NCI-H510A (cell line): ENCODE data around the gene MPEG1.

Experiments
- DNase-seq: peaks from one replicate; lab custom pipeline; 2025; lab: John Stamatoyannopoulos, UW

MPEG1 gene

DNA sequence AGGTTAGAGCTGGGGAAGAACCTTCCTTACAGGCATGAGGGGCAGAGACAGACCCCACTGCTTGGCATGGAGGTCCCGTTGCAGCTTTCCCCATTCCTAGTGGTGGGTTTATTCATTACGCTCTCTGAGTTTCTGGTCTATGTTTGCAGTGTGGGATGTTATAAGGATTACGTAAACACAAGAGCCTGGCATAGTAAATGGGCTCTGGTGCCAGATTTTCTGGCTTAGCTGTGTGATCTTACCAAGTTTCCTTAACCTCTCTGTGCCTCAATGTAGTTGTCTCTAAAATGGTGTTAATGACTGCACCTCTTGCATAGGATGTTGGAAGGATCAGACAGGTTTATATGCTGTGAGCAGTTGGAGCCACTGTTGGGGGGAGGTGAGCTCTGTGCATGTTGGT lies 25.7 kb downstream of the MPEG1 start:
- DNase-seq: no peak

GRCh38 chr11:59186130-59186594 lies 26.6 kb downstream of the MPEG1 start:
- DNase-seq: no peak

- DNase-seq: no peak
Measured at GRCh38 chr11:59185386-59185945, 27.3 kb downstream of the MPEG1 start.

DNA sequence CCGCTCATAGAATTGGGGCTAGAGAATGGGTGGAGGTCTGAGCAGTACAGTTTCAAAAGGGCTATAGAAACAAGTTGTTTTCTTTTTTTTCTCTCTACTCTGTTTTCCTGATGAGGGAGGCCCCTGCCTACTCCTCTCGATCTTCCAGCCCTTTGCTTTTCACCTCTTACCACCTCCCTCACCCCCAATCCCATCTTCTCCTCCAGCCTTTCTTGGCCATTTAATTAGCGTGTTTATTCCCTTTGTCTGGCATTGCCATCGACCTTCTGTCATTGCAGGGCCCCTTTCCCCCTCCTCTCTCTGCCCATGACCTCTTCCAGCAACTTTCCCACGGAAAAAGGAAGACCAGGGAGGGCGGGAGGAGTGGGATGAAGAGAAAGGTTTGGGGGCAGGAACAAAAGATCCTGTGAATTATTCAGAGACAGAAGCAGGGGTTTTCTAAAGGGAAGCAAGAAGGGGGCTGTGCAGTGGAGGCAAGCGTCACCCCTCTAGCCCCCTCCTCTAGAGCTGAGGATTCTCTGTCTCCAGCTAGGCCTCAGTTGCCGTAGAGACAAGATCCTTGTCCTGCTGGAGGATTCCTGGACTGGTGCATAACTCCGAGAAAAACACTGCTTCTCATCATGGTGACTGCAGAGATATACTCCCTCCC lies 27.9 kb downstream of the MPEG1 start:
- no peak for DNase-seq

- no peak for DNase-seq
Measured at GRCh38 chr11:59183771-59184170, 29.0 kb downstream of the MPEG1 start.

GRCh38 chr11:59182457-59183151 lies 30.1 kb downstream of the MPEG1 start:
- no peak for DNase-seq

- DNase-seq: no peak
Measured at GRCh38 chr11:59181746-59182456, 30.8 kb downstream of the MPEG1 start.

- DNase-seq: no peak
Measured at GRCh38 chr11:59180907-59181306, 31.8 kb downstream of the MPEG1 start.

- DNase-seq: no peak
Measured at GRCh38 chr11:59180168-59180776, 32.5 kb downstream of the MPEG1 start.

- no peak for DNase-seq
Measured at GRCh38 chr11:59179121-59179520, 33.6 kb downstream of the MPEG1 start.

- DNase-seq: no peak
Measured at GRCh38 chr11:59178402-59178801, 34.3 kb downstream of the MPEG1 start.

DNA sequence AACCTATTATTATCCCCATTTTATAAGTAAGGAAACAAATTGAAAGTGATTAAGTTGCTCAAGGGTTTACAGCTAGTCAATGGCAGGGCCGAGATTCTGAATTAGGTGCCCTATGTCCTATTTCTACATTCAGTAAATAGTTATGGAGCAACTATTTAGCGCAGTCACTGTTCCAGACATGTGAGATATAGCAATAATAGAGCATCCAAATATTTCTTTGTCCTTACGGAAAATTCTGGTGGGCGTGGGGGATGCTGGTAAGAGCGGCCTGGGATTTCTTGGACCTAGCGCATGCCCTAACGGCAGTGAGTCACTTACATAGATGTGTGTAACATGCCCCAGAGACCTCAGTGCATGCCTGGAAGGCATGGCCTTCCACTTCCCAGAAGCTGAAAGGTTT lies 36.4 kb downstream of the MPEG1 start:
- DNase-seq: no peak

DNA sequence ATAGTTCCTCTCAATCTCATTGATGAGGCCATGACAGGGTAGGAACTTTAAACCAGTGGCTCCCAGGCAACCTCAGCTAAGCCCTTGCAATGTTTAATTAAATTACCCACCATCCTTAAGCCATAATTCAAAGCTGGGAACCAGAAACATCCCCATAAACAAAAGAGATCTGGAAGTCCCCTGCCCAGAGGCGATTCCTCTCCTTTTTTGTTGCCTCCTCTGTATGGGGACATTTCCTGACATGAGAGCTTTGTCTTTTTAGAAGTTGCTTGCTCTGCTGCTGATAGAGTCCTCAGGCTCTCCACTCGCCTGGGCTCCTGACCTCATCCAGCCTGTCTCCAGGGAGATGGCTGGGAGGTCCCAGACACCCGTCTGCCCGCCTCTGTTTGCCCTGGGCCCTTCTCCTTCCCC lies 37.6 kb downstream of the MPEG1 start:
- DNase-seq: no peak

GRCh38 chr11:59174664-59175033 lies 38.1 kb downstream of the MPEG1 start:
- no peak for DNase-seq

DNA sequence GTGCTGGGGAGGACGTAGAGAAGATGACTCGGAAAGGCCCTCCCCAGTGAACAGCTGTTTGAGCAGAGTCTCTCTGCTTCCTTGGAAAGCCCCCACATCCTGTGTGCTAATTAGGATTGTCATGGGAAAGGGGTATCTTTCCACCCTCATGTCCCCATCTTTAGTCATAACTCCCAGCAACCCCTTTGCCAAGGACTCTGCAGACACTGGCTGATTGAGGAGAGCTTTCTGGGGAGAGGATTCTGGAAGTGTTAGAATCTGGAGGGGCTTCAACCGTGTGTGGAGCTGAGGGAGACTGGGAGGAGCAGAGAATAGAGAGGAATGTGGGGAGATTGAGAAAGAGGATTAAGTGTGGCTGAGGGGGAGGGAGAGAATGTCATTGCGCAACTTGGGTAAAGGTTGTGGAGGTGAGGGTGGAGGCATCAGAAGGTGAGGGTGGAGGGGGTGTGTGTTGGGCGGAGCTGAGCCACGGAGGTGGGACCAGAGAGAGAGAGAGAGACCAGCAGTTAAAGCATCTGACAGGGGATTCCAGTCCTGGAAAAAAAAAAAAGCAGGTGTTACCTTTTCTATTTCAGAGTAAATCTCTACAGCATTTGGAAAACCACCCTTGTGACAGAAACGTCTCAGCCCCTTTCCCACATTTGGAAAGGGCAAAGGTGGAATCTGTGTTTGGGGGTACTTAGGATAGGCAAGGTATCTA lies 38.6 kb downstream of the MPEG1 start:
- DNase-seq: no peak

DNA sequence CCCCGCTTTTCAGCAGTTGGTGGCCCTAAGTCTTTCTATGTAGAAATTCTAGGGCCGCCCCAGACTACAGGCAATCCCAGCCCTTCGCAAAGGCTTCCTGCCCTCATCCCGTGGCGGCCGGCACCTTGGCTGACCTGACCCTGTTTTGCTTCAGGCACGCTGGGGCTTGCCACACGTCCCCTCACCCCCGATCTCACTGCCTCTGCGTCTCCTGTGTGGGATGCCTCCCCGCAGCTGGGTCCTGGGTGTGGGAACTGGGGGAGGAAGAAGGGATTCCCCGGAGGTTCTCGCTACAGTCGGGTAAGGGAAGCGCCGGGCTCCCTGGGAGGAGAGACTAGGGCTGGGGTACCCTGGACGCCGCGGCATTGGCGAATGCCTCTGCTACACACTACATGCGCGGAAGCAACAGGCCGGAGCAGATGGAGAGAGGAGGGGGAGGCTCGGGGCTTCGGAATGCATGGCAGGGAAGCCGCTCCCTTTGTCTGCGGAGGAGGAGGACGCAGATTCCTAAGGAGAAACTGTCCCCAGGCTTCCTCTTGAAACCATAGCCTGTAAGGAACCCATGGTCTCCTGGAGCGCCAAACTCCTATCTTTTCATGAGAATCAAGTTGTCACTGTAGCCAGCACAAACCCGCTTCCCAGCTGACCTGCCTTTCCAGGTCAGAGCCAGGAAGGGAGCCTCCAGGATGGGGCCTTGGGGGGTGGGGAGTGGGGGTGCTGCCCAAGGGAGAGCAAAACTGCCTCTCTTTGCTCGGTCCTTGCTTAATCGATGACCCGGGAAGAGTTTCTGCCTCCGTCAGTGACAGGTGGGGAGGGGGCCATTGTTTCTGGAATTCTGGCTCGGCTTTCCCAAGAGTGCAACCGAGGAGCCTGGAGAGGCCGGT lies 39.4 kb downstream of the MPEG1 start:
- no peak for DNase-seq

DNA sequence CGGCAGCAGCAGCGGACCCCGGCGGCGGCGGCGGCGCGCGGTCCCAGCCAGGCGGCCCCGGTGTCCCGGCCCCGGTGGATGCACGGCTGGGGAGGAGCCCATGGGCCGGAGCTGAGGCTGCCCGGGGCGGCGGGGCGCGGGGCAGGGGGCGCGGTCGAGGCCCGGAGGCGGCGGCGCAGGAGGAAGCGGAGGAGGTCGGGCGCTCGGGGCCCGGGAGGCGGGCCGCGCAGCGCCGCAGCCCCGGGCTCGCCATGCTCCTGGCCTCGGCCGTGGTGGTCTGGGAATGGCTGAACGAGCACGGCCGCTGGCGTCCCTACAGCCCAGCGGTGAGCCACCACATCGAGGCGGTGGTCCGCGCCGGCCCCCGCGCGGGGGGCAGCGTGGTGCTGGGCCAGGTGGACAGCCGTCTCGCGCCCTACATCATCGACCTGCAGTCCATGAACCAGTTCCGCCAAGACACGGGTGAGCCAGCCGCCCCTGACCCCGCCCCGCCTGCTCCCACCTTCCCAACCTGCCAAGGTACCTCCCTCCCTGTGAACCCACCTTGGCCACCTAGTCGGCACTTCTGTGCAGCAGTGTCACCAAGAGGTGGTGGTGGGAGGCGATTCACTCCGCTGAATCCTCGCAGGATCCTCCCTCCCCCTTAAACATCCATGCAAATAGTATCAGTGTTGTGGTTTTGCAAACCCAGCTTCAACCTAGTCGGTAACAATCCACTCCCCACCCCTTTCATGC lies 40.2 kb downstream of the MPEG1 start:
- DNase-seq: no peak

DNA sequence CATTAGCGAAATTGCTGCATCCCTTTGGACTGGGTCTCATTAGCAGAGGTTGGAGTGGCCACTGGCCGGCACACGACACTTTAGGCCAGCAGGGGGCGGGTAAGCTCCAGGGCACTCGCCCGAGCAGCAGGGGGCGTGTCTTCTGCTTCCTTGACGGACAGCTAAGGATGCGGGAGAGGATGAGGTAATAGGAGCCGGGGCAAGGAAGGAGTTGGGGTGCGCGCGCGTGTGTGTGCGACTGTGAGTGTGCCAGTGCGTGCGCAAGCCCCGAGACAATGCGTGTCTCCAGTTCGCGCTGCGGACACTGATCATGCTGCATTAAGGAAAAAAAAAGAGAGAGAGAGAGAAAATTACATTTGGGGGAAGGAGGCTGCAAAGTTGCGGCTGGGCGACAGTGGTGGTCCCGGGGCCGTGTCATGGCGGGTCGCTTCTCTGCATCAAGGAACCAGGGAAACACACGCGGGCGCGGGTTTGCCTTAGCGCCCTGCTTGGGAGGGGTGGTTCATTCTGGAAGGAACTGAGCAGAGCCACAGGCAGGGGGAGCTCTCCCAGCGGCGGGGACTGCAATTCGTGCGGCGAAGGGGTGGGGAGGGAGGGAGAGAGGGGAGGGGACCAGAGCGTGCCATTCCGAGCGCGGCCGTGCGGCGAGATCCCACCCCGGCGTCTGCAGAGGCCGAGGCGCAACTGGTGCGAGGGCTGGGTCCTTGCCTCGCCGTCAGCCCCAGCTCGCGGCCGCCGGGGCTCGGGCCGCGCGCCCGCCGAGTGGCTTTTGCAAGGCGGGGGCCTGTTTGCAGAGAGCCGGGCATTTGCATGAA lies 41.0 kb downstream of the MPEG1 start, which contains the start of gene DTX4:
DTX4 (plus strand) TSS at position 625 of the 815 bp plus-strand sequence. CDS start 464 bp downstream, outside the sequence.
- DNase-seq: peak; percentile 84

- no peak for DNase-seq
Measured at GRCh38 chr11:59164028-59164427, 48.7 kb downstream of the MPEG1 start.
